ENCODE measurements around the gene MAB21L4. TPM values are rescaled to one million over a fixed set of nuclear protein-coding genes. Genes with fewer than 3 reads are reported as not detected.

Gene MAB21L4
- polyA plus RNA-seq, 2 of the 4 experiments (the other 2 are of a cell fraction): not detected

DNA sequence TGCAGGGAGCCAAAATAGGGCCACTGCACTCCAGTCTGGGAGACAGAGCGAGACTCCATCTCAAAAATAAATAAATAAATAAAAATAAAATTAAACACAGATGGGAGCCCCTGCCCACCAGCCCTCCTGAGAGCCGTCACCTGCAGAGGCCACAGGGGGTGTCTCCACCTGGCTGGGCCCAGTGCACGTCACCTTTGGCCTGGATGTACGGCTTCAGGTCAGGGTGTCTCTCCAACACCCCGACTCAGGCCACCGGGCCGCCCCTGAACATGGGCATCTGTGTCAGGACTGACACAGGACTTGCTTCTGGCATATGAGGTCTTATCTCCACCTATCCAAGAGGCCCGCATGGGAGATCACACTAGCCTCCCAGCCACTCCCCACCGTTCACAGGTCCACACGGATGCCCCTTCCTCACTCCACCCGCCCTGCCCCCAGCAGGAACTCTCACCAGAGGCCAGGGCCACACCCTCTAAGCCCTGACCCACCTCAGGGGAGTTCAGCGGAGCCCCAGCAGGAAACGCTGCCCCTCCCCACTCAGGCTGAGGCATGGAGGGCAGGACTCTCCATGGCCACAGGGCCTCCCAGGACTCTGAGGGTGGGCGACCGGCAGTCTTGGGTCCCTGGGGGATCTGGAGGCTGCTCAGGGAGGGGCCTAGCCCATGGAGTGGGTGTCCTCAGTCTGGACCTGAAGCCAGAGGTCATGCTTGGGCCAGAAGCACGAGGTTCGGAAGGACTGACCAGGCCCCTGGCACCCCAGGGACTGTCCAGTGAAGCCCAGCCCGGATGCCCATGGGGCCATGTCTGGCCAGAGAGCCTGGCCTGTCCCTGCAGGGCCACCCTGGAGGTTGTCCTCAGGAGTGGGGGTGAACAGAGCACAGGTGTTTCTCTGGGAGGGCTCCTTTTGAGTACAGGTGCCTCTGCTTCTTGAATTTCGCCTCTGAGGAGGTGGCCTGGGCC is 8.5 kb upstream of the MAB21L4 start:
- no peaks in the 10 kb centered on the region for H3K4me1 ChIP-seq
- TF ChIP-seq, protein P1, sequence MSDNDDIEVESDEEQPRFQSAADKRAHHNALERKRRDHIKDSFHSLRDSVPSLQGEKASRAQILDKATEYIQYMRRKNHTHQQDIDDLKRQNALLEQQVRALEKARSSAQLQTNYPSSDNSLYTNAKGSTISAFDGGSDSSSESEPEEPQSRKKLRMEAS (IDR thresholded peaks at IDR 0.05): no peak
- TF ChIP-seq CHD2 (IDR thresholded peaks at IDR 0.05; ENCODE audit: low read length, partially characterized antibody) (no peak), RNF2 (IDR thresholded peaks at IDR 0.05; ENCODE audit: borderline replicate concordance, low read depth) (no peak), ESRRA (IDR thresholded peaks at IDR 0.05; ENCODE audit: borderline replicate concordance, low read length) (no peak), MAFK (IDR thresholded peaks at IDR 0.05; ENCODE audit: partially characterized antibody) (no peak), KDM5A (IDR thresholded peaks at IDR 0.05) (no peak), RCOR1 (IDR thresholded peaks at IDR 0.05; ENCODE audit: low read depth, low read length) (no peak), CBX2 (IDR thresholded peaks at IDR 0.05; ENCODE audit: borderline replicate concordance, low read depth) (no peak), NPAS2 (CRISPR knock-in tag; IDR thresholded peaks at IDR 0.05; ENCODE audit: borderline replicate concordance) (no peak), FOSL2 (IDR thresholded peaks at IDR 0.05) (no peak), FOSL2 (CRISPR knock-in tag; IDR thresholded peaks at IDR 0.05) (no peak), CHD4 (IDR thresholded peaks at IDR 0.05; ENCODE audit: borderline replicate concordance) (no peak)
- DNase-seq (ENCODE audit: low read depth in 1 of 2, low spot score in 1 of 2): no peak
- H3K4me2 ChIP-seq: no peak overlapping the region
- ChIA-PET POLR2A (no interaction called here), CTCF (interaction anchor here (1.7 to 8.6 kb wide), 2 partner anchors 9 to 79 kb away, joined by 3 to 43 read pairs; no protein-coding TSS in a partner anchor)
- ATAC-seq: no peak
- WGBS (ENCODE audit: missing lambda C conversion rate): 76% methylated on average over 11 of the region's 19 CpGs
- no peak overlapping the region for H3K4me3 ChIP-seq
- no peak for FAIRE-seq
- no peaks in the 10 kb centered on the region for H3K9me3 ChIP-seq
- H3K27ac ChIP-seq: no peak overlapping the region

- DNase-seq (ENCODE audit: low read depth in 1 of 2, low spot score in 1 of 2) (no peak), ATAC-seq (no peak), FAIRE-seq (no peak)
- Histone ChIP-seq H3K4me2 (no peak overlapping the region), H3K4me1 (no peaks in the 10 kb centered on the region), H3K27ac (no peak overlapping the region), H3K9me3 (no peaks in the 10 kb centered on the region), H3K4me3 (no peak overlapping the region)
- TF ChIP-seq POLR2A (IDR thresholded peaks at IDR 0.05; ENCODE audit: low read length): no peak
- TF ChIP-seq KDM1A (IDR thresholded peaks at IDR 0.05; ENCODE audit: low read depth): no peak
- TF ChIP-seq, protein P2, sequence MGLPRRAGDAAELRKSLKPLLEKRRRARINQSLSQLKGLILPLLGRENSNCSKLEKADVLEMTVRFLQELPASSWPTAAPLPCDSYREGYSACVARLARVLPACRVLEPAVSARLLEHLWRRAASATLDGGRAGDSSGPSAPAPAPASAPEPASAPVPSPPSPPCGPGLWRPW (IDR thresholded peaks at IDR 0.05): no peak
- TF ChIP-seq CBX8 (IDR thresholded peaks at IDR 0.05): no peak
- no peak for TF ChIP-seq USF2 (IDR thresholded peaks at IDR 0.05)
- no peak for TF ChIP-seq CHD2 (IDR thresholded peaks at IDR 0.05; ENCODE audit: low read length, partially characterized antibody)
- TF ChIP-seq ESRRA (IDR thresholded peaks at IDR 0.05; ENCODE audit: borderline replicate concordance, low read length): no peak
- no peak for TF ChIP-seq EP300 (IDR thresholded peaks at IDR 0.05)
- TF ChIP-seq PBX3 (IDR thresholded peaks at IDR 0.05): no peak
- TF ChIP-seq PHF8 (IDR thresholded peaks at IDR 0.05; ENCODE audit: borderline replicate concordance, low read depth): no peak
- no peak for TF ChIP-seq RCOR1 (IDR thresholded peaks at IDR 0.05; ENCODE audit: low read depth, low read length)
- no peak for TF ChIP-seq POLR2AphosphoS2 (conservative IDR thresholded peaks at IDR 0.05; ENCODE audit: low read length)
- TF ChIP-seq JUNB (IDR thresholded peaks at IDR 0.05): no peak
- POLR2A ChIA-PET: no interaction called here
- CTCF ChIA-PET: interaction anchor here (1.7 to 8.6 kb wide), 2 partner anchors 10 to 80 kb away, joined by 3 to 43 read pairs; no protein-coding TSS in a partner anchor
- 75% methylated on average over 24 of the region's 34 CpGs for WGBS (ENCODE audit: missing lambda C conversion rate)
These were observed 7.5 kb upstream of the MAB21L4 start for GRCh38 chr2:240903191-240904060.

All from A549 (cell line).